HG03460 (cell line): Measurements from ENCODE around the gene PRRG1.
"Not testable (repeated sequence)": the region's sequence is repeated elsewhere in the genome, so short reads cannot be mapped to it uniquely, and the experiment has no call there.

ENCODE experiments used
- ATAC-seq: cut with Tn5 transposase; IDR thresholded peaks from one replicate; pipeline ENCODE4 v1.9.1; 2021; ENCODE audit not compliant: unreplicated experiment

Gene PRRG1

DNA sequence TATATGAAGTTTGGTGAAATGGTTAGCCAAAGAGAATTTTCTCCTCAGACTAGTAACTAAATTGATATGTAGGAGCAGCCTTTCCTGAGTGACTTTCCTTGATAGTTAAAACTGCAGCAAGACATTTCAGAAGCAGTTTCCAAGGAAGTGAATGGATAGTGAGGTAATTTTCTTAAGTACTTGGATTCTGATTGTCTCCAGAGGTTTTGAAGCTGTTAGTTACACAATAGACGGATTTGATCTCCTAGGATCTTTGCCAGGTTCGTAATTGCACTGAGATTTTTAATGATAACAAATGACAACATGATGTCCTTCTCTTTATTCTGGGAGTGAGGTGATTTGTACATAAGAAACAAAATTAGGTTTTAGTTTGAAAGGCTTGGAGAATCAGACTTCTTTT is 29.2 kb downstream of the PRRG1 start:
- no peak for ATAC-seq

GRCh38 chrX:37378830-37379229 is 29.7 kb downstream of the PRRG1 start:
- no peak for ATAC-seq

GRCh38 chrX:37380256-37380655 is 31.1 kb downstream of the PRRG1 start:
- no peak for ATAC-seq

DNA sequence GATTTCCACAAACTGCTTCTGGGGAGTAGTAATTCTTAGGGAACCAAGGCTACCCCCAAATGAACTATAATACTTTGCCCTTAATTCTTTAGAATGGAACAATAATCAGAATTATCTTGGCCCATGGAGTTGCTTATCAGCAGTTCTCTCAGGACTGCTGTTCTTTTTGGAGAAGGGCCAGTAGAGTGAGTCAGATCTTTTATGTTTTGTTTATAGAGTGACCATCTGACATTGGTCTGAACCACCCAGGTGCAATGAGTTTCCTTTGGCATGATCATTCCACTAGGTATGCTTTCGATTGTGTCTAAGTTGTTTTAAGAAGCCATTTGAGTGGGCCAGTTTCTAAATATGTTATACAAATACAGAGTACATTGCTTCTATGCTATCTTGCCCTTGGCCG is 31.8 kb downstream of the PRRG1 start:
- ATAC-seq = no peak

DNA sequence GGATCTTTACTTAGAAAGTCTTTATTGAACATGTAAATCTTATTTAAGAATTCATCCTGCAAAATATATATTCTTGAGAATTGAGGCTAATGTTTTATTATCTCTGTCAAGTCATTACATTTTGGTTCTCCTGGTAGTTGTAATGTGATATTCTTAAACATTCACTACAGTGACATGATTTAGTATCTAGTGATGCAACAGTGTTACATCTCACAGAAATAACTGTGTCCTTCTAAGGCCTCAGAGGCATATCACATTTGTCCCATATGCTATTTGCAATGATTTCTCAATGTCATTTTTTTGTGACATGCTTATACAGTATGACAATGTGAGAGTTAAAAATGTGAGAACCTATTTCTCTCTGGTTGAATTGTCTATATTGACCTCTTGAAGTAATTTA is 34.1 kb downstream of the PRRG1 start:
- no peak for ATAC-seq

DNA sequence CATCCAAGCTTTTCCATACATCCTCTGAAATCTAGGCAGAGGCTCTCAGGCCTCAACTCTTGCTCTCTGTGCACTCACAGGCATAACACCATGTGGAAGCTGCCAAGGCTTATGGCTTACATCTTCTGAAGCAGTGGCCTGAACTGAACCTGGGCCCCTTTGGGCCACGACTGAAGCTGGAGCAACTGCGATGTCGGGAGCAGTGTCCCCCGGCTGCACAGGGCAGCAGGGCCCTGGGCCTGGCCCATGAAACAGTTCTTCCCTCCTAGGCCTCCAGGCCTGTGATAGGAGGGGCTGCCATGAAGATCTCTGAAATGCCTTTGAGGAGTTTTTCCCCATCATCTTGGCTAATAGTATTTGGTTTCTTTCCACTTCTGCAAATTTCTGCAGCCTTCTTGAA is 39.2 kb downstream of the PRRG1 start:
- ATAC-seq = no peak

- no peak for ATAC-seq
Measured at GRCh38 chrX:37405956-37406355, 56.8 kb downstream of the PRRG1 start.

DNA sequence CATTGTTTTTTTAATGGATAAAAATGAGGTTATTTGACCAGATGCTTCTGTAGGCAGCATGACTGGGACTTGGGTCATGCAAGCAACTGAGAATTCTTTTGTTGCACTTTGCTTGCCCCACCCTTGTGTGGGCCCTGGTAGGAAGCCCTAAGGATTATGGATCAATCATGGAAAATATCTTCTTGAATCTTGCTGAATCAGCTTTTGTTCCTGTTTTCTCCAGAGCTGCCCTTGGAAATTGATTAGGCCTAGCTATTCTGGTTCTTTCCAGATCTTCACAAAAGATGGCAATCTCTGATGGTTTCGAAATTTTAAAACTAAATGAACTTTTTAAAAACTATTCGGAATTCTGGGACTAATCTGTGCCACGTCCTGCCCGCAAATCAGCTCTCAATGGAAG is 58.6 kb downstream of the PRRG1 start:
- no peak for ATAC-seq

GRCh38 chrX:37409278-37409677 is 60.1 kb downstream of the PRRG1 start:
- no peak for ATAC-seq

DNA sequence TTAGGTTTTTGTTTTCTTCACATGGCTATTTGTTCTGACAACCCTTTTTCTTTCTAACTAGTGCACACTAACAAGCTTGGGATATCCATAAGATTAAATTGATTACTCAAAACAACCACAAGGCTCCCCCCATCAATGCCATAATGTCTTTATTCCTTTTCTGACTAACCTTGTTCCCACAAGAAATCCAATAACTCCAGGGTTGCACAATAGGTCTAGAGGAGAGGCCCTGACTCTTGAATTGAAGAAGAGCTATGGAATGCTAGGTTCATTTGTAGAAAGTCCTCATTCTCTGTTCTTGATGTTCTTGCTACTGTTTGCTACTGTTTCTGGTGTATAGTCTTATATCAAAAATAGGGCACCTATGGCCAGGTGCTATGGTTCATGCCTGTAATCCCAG is 71.0 kb downstream of the PRRG1 start:
- no peak for ATAC-seq

- no peak for ATAC-seq
Measured at GRCh38 chrX:37420756-37421155, 71.6 kb downstream of the PRRG1 start.

GRCh38 chrX:37424000-37424429 is 74.9 kb downstream of the PRRG1 start:
- no peak for ATAC-seq

DNA sequence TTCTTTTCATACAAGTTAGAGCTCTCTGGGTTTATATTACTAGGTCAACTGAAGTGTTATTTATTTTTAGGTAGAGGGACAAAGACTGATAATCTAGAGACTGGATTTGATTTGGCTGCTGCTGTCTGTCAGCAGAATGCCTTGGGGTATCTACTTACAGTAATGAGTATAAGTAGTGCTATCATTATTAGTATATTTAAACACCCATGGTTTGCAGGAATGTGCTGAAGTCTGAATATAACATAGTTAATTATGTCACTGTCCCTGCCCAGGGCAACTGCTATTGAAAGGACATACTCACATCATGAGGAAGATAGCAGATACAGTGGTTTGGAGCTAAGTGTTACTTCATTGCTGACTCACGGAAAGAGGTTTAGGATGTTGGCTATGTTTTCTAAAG is 76.2 kb downstream of the PRRG1 start:
- ATAC-seq = no peak

DNA sequence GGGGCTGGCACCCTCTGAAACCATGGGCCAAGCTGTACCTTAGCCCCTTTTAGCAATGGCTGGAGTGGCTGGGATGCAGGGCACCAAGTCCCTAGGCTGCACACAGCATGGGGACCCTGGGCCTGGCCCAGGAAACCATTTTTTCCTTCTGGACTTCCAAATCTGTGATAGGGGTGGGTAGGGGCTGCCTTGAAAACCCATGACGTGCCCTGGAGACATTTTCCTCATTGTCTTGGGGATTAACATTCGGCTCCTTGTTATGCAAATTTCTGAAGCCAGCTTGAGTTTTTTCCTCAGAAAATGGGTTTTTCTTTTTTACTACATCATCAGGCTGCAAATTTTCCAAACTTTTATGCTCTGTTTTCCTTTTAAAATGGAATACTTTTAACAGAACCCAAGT is 79.8 kb downstream of the PRRG1 start:
- not testable (repeated sequence) for ATAC-seq

DNA sequence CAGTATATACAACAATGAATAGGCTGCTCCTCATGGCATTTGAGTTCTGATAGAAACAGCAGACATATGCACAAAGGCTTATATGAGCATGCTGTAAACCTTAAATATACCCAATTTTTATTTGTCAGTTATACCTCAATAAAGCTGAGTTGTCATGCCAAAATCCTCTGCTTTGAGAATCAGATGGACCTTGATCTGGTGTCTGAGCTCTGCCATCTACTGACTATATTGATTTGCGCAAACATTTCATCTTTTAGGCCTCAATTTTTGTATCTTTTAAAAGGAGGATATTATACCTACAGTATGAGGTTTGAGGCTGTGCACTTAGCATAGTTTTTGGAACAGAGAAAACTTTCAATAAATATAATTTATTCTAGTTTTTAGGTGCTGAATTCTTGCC is 85.2 kb downstream of the PRRG1 start:
- no peak for ATAC-seq

- no peak for ATAC-seq
Measured at GRCh38 chrX:37437160-37437559, 88.0 kb downstream of the PRRG1 start.

DNA sequence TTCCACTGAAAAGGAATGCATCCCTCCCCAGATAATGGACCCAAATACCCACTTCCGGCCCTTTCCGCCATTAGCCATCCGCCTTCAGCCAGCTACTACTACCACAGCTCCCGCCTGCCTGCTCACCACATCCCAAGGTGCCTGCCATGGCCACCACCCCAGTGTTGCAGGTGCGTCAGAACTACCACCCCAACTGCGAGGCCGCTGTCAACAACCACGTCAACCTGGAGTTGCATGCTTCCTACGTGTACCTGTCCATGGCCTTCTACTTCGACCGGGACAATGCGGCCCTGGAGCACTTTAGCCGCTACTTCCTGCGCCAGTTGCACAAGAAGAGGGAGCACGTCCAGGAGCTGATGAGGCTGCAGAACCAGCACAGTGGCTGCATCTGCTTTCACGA is 92.2 kb downstream of the PRRG1 start:
- no peak for ATAC-seq

- ATAC-seq = no peak
Measured at GRCh38 chrX:37445182-37445581, 96.0 kb downstream of the PRRG1 start.

DNA sequence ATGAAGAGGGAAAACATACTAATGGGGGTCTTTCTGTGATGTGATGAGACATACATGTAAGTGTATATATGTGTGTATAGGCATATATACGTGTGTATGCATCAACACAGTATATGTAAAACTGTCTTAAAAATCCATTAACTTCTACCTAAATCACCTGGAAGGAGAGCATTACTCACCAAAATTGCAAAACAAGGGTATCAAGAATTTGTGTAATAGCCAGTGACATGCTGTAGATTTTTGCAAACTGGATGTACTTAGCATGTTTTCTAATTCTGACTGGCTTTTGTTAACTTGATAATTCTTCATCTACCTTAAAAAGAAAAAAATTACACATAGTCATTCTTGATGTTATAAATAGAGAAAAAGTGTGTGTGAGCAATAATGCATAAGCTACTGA is 104.7 kb downstream of the PRRG1 start:
- ATAC-seq = no peak

GRCh38 chrX:37454537-37455285 is 105.5 kb downstream of the PRRG1 start:
- no peak for ATAC-seq

DNA sequence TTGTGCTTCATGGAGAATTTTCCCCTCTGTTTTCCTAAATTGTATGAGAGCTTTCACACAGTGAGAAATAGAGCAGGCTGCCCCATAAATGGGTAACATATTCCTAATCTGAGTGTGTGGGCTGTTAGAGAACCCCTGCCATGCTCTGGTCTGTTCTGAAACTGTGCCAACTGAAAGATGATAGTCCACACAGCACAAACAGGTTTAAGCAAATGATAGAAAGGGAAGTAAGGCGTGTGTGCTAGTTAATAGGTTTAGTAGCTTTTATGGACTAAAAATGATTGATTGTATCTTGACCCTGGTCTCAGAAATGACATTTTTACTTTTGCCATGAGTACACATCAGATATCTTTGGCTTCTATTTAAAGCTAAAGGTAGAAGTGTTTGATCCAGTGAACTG is 106.2 kb downstream of the PRRG1 start:
- no peak for ATAC-seq

- not testable (repeated sequence) for ATAC-seq
Measured at GRCh38 chrX:37460285-37460684, 111.1 kb downstream of the PRRG1 start.

DNA sequence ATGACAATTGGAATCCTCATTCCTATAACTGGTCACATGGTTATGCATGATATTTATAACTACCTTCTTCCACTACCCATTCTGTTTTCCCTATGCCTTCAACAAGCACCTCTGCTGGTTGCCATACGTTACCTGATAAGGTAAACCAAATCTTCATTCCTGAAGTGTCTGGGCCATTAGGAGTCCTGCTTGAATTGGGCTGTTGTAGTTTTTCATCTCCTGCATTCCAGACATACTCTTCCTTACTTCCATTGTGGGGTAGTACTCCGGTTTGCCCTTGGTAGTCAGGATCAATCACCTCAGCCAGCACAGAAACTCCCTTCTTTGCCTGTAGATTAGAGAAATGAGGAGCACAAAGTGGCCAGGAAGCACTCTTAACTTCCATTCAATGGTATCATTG is 113.2 kb downstream of the PRRG1 start:
- no peak for ATAC-seq
